ENCODE measurements around the gene SUMO3.

GRCh38 chr21:44815852-44816628 is 1.8 kb downstream of the SUMO3 start:
- no peak for TF ChIP-seq EZH2 (IDR thresholded peaks at IDR 0.05; ENCODE audit: insufficient read depth, poor library complexity, severe bottlenecking)
- no peak for TF ChIP-seq EZH2phosphoT487 (IDR thresholded peaks at IDR 0.05; ENCODE audit: insufficient read depth, low read depth)
